Measurements from ENCODE around the gene PAQR5.

DNA sequence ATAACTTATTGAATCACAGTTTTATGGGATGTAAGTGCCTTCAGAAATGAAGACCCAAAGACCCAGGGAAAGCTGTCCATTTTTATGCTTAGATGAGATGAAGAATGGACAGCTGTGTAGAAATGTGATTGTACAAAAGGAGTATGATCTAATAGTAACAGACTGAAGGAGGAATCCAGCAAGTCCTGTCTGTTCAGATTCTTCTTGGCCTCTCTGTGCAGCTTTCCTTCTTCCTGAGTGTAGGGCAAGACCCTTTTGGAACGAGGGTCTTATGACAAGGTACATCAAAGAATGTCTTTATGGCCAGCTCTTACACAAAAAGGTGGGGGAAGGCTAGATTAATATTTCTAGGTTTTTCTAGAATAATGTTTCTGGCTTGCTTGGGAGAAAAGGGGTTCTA lies 114.0 kb downstream of the PAQR5 start:
- TF ChIP-seq CTCF (IDR thresholded peaks at IDR 0.05) (no peak), POLR2AphosphoS5 (IDR thresholded peaks at IDR 0.05) (no peak)
